ENCODE measurements around the gene RGMB. TPM values are rescaled to one million over a fixed set of nuclear protein-coding genes. Genes with fewer than 3 reads are reported as not detected.
"Not testable (repeated sequence)": the region's sequence is repeated elsewhere in the genome, so short reads cannot be mapped to it uniquely, and the experiment has no call there.

The RGMB gene, protein sequence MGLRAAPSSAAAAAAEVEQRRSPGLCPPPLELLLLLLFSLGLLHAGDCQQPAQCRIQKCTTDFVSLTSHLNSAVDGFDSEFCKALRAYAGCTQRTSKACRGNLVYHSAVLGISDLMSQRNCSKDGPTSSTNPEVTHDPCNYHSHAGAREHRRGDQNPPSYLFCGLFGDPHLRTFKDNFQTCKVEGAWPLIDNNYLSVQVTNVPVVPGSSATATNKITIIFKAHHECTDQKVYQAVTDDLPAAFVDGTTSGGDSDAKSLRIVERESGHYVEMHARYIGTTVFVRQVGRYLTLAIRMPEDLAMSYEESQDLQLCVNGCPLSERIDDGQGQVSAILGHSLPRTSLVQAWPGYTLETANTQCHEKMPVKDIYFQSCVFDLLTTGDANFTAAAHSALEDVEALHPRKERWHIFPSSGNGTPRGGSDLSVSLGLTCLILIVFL
- 105 and 117 TPM in 2 replicates for total RNA-seq (2014; rRNA removed)
- 82.0 TPM for polyA plus RNA-seq (2012)

DNA sequence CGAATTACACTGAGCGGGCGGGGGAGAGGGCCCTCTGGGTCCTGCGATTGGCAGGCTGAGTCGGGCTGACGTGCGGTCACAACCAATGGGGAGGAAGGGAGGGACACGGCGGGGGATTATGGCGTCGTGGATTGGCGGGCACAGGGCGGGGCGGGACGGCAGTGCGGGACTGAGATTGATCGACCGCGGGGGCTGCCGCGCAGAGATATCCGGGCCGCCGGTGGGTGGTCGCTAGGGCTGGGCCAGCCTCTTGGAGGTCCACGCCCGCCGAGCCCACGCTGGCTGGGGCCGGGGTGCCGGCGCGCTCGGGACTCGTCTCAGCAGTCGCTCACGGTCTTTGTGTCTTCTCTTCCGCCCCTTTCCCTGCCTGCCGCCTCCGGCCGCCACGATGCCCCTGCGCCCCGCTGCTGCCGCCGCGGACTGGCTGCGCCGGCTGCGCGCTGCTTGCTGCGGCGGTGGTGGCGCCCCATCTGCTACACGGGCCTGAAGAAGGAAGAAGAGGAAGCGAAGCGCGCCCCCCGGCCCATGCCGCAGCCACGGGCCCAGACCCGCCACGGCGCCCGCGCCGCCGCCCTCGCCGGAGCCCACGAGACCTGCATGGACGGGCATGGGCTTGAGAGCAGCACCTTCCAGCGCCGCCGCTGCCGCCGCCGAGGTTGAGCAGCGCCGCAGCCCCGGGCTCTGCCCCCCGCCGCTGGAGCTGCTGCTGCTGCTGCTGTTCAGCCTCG lies at the start of gene RGMB:
Gene RGMB, plus strand, starts transcription at position 200 of the 728 bp plus-strand sequence. Its CDS starts 408 bp downstream, at position 608.
- DNase-seq (ENCODE audit: low read depth), result peak; percentile 99

DNA sequence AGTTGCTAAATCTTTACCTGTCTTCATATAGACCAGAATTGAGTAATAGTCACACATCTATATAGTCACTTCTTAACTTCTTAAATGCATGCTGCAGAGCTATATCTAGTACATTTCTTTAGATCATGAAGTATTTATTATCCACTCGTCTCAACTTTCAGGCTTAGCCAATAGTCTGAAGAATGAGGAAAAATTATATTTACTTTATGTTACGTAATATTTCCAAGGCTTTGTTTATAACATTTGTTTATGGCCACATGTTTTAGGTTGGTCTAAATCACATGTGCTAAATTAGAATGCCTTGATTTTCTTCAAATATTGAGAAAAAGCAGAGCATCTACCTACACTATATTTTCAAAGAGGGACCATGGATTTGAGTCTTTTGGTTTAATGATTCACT lies 47.2 kb upstream of the RGMB start:
- DNase-seq (ENCODE audit: low read depth), result no peak

DNA sequence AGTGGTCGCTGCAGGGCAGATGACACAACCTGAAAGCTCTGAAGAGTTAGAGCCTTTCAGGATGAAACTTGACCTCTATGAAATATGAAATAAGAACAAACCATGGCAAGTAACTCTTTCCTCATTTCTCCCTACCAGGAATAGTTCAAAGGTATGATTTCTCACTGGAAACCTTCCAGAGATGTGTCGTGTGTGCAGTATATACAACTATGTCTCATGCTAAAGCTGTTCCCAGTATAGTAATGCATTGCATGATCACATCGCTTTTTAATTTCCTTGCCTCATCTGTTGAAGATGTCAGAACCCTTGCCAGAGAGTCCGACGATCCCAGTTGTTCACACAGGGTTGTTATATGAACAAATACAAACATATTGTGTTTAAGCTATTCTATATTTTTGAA lies 45.8 kb upstream of the RGMB start:
- DNase-seq (ENCODE audit: low read depth), result no peak

DNA sequence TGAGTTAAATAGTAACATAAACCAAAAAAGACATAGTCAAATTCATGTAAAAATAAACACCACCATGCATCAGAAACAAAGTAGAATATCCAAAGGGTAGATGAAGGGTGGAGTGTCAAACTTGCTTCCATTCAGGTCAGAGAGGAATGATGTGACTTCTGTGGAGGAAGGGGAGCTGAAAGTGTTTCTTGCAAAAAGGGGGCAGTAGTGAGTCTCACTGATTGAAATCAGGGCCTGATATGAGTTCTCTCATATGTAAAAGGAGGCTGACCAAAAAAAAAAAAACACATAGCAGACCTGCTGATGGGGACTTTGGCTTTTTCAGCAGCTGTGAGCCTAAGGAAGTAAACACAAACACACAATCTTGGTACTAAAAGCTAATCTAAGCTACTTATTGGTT lies 38.8 kb upstream of the RGMB start:
- no peak for DNase-seq (ENCODE audit: low read depth)

DNA sequence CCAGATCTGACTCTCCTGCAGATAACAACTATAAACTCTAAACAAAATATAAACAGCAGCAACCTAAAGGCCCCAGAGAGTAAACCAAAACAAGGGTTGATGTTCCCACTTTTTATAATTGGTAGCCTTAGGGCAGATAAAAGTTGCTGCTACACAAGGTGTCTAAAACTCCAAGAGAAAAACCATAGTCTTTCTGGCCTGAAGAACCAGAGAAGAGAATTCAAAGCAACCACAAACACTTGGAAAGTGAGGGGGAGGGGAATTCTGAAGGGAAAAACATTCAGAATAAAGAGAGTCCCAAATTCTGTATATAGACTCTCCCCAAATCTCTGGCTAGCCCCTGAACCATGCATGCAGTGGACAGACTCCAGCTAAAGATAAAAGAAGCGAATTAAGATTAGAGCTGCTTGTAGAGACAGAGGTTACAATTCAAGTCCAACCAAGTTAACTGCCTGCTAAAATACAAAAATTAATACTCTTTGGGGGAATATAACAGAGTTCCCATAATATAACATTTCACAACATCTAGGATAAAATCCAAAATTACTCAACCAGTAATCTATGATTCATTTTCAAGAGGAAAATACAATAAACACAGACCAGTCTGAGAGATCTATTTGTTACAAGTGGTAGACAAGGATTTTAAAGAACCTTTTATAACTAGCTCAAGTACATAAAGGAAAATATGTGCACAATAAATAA lies 37.5 kb upstream of the RGMB start:
- DNase-seq (ENCODE audit: low read depth), result peak; percentile 57

DNA sequence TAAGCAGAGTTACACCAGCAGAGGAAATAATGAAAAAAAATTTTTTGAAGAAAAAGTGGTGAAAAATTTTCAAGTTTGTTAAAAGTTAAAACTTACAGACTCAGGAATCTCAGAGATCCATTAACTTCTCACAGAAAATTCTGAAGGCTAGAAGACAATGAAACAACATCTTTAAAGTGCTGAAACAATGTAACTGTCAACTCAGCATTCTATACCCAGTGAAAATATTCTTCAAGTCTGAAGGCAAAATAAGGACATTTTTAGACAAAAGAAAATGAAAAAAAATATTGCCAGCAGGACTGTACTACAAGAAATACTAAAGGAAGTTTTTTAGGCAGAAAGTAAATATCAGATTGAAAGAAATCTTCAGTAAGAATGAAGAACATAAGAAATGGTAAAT lies 36.7 kb upstream of the RGMB start:
- no peak for DNase-seq (ENCODE audit: low read depth)

DNA sequence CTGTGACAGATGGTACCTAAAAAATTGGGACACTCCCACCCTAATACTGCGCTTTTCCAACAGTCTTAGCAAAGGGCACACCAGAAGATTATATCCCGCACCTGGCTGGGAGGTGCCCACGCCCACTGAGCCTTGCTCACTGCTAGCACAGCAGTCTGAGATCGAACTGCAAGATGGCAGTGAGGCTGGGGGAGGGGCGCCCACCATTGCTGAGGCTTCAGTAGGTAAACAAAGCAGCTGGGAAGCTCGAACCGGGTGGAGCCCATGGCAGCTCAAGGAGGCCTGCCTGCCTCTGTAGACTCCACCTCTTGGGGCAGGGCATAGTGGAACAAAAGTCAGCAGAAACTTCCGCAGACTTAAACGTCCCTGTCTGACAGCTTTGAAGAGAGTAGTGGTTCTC lies 36.0 kb upstream of the RGMB start:
- not testable (repeated sequence) for DNase-seq (ENCODE audit: low read depth)

DNA sequence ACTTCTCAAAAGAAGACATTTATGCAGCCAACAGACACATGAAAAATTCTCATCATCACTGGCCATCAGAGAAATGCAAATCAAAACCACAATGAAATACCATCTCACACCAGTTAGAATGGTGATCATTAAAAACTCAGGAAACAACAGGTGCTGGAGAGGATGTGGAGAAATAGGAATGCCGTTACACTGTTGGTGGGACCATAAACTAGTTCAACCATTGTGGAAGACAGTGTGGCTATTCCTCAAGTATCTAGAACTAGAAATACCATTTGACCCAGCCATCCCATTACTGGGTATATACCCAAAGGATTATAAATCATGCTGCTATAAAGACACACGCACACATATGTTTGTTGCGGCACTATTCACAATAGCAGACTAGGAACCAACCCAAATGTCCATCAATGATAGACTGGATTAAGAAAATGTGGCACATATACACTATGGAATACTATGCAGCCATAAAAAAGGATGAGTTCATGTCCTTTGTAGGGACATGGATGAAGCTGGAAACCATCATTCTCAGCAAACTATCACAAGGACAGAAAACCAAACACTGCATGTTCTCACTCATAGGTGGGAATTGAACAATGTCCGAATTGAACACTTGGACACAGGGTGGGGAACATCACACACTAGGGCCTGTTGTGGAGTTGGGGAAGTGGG lies 34.8 kb upstream of the RGMB start:
- DNase-seq (ENCODE audit: low read depth), result not testable (repeated sequence)

DNA sequence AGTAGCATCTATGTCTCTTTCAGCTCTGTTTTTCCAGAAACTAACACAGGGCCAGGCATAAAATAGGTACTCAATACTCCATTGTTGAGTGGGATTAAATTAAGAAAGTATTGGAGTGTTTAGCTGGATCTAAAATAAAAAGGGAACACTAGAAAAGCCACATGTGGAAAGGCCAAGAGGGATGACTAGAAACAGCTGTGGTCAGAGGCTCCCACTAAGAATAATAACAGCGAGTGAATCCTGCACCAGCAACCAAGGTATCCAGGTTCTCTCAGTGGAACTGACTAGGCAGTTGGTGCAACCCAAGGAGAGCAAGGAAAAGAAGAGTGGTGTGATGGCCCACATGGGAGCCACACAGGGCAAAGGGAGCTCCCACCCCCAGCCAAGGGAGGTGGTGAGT lies 31.5 kb upstream of the RGMB start:
- no peak for DNase-seq (ENCODE audit: low read depth)

DNA sequence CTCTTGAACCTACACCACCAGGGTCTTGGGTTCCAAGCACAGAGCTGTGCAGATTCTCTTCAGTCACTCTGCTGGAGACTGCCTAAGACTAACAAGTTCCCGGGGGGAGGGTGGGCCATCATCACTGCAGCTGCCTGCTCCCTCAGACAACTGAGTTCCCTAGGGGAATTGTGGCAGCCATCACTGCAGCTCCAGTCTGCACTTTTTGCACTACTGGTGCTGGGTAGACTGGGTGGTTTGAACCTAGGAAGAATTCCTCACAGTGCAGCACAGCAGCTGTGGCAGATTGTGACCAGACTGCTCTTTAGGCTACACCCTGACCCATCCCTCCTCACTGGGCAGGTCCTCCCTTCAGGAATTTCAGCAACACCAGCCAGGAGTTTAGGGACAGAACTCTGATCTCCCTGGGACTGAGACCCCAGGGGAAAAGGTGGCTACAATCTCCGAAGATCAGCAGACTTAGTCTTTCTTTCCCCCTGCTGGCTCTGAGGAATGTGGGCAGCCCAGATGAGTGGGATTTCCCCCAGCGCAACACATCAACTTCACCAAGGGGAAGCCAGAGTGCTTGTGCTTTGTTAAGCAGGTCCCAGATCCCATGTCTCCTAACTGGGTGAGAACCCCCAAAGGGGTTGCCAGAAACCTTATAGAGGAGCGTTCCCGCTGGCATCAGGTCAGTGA lies 30.9 kb upstream of the RGMB start:
- peak; percentile 45 for DNase-seq (ENCODE audit: low read depth)

DNA sequence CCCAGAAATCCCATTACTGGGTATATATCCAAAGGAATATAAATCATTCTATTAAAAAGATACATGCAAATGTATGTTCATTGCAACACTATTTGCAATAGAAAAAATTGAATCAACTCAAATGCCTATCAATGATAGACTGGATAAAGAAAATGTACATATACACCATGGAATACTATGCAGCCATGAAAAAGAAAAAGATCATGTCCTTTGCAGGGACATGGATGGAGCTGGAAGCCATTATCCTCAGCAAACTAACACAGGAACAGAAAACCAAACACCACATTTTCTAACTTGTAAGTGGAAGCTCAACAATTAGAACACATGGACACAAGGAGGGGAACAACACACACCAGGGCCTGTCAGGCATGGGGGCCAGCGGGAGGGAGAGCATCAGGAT lies 25.2 kb upstream of the RGMB start:
- DNase-seq (ENCODE audit: low read depth), result not testable (repeated sequence)

DNA sequence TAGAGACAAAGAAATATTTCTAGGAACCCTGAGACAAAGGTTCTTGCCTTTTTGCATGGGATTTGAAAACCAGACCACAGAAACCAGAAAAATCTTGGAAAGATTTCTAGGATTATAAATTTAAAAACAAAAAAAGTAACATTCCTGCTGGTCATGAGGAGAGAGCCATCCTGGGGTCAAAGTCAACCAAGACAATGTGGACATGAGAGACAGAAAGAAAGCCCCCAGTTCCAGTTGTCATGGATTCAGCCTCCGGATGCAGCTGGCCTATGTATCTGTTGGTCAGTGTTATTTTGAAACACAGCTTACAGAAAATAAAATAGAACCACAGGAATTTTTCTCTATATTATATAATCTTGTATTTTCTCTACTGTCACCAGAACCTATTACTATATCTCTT lies 24.4 kb upstream of the RGMB start:
- DNase-seq (ENCODE audit: low read depth), result peak; percentile 71

DNA sequence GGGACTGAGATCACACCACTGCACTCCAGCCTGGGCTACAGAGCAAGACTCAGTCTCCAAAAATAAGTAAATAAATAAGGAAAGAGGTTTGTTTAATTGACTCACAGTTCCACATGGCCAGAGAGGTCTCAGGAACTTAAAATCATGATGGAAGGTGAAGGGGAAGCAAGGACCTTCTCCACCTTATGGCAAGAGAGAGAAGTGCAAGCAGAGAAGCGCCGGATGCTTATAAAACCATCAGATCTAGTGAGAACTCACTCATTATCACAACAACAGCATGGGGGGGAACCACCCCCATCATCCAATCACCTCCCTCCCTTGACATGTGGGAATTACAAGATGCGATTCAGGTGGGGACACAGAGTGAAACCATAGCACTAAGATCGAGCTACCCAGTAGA lies 22.8 kb upstream of the RGMB start:
- DNase-seq (ENCODE audit: low read depth), result no peak

DNA sequence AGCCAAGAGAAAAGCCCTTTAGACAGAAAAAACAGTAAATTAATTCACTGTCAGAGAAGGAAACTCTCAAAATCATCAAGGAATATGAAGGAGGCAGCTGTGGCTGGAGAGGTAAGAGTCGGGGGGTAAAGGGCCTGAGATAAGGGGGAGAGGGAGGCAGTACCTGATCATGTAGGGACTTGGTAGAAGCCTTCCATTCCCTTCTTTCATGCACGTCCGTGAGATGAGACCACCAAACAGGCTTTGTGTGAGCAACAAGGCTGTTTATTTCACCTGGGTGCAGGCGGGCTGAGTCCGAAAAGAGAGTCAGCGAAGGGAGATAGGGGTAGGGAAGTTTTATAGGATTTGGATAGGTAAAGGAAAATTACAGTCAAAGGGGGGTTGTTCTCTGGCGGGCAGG lies 21.1 kb upstream of the RGMB start:
- DNase-seq (ENCODE audit: low read depth), result not testable (repeated sequence)

DNA sequence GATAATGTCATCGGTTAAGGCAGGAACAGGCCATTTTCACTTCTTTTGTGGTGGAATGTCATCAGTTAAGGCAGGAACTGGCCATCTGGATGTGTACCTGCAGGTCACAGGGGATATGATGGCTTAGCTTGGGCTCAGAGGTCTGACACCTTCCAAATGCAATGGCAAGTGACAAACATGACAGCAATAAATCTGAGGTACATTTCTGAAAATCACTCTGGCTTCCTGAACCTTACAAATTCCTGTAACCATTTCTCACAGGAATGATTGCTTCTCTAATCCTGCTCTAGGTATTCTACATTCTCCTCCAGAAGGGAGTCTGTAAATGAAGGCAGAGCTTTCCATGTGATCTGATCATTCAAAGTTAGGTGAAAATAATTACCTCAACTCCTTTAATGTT lies 20.7 kb upstream of the RGMB start:
- DNase-seq (ENCODE audit: low read depth), result not testable (repeated sequence)

DNA sequence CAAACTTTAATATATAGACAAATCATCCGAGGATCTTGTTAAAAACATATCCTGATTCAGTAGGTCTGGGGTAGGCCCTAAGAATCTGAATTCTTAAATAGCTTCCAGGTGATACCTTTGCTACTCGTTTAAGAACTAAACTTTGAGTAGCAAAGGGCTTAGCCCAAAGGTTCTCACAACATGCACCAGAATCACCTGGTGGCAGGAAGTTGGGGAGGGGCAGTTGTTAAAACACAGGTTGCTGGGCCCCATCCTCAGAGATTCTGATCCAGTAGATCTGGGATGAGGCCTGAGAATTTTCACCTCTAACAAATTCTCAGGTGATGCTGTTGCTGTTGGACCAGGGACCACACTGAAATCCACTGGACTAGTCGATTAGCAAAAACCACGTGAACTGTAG lies 20.0 kb upstream of the RGMB start:
- no peak for DNase-seq (ENCODE audit: low read depth)

DNA sequence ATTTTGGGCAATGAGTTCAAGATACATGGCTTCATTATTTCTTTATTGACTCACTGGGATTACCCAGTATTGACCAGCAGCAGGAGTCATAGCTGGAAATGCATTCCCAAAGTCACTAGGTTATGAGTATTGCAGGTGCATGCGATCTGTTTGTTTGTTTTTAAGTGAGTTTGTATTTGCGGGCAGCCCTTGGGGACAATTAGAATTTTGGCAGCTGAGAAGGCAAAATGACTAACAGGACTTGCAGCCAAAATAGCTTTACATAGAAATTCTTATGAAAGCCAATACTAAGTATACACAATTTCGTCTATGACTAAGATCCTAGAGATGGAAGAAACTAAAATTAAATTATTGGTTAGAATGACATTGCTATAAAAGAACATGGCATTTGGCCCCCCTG lies 18.1 kb upstream of the RGMB start:
- peak; percentile 97 for DNase-seq (ENCODE audit: low read depth)

DNA sequence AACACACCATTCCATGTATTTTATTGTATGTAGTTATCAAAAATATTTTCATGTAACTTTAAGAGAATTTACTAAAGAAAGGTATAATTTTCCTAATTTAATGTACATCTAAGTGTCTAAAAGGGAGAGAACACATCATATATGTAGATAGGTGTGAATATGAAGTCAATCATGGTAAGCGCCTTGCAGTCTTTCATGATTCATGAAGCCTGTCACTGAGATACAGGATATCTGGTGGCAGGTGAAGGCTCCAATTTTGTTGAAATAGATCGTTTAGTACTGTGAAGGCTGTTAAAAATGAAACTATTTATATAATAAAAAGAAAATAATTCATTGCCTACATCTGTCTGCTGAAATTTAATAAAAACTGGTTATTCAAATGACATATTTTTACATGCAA lies 15.5 kb upstream of the RGMB start:
- DNase-seq (ENCODE audit: low read depth), result no peak

DNA sequence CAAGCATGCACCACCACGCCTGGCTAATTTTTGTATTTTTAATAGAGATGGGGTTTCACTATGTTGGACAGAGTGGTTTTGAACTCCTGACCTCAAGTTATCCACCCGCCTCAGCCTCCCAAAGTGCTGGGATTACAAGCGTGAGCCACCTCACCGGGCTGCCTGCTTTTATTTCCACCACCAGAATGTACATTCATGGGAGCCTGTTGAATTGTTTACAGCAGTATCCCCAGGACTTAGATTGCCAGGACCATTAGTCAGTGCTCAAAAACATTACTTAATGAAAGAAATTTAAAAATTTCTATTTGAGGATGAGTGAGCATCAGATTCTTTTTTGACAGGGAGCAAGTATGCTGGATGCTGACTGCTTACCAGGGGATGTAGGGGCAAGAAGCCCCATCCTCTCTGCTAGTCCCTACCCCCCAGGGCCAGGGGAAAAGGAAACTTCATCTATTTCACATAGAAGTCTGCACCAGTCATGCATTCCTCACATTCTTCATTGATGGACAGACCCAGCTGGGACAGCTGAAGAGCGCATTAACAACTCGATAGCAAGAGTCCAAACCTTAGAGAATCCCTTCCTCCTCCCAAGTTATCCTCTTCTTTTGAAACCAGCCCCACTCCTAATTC lies 10.3 kb upstream of the RGMB start:
- peak; percentile 100 for DNase-seq (ENCODE audit: low read depth)

DNA sequence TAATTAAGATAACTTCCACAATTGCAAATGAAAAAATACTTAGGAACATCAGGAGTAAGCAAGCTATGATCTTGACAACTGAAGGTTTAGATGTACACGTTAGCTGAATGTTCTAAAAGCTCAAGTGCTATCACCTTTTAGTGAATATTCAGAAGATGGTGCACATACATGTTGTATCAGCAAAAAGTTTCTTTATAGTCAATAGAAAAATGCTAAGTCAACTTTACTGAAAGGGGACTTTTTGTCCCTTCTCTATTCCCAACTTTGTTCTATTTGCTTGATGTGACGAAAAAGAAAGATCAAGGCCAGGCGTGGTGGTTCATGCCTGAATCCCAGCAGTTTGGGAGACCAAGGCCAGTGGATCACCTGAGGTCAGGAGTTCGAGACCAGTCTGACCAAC lies 7.6 kb upstream of the RGMB start:
- no peak for DNase-seq (ENCODE audit: low read depth)

DNA sequence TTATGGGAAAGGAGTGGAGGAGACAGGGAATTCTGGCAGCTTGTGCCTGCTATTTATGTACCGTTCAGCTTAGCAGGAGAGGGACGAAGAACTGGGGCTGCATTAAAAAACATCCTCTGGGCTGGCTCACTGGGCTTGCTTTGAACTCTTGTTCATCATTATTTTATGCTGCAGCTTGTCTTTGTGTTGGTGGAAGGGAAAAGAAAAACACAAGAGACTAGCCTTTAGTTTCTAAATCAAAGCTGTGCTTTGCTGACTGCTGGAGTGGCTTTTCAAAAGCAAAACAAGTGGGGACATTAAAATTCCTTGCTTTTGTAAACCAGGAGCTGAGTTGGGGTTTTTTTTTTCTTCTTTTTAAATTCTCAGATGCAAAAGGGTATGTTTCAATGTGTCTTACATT lies 5.9 kb upstream of the RGMB start:
- peak; percentile 43 for DNase-seq (ENCODE audit: low read depth)
